WTC11 (cell line): ENCODE measurements around the gene ZNF385A. TPM values are rescaled to one million over a fixed set of nuclear protein-coding genes. Genes with fewer than 3 reads are reported as not detected.

Experiments used
- ATAC-seq: fragments of 200-7000 bp; cut with Tn5 transposase; 2 replicates; pipeline ENCODE4 v1.10.0; 2021; ENCODE audit warnings: mild to moderate bottlenecking, moderate library complexity
- CTCF ChIA-PET: fragments of 300-600 bp; sonication (Branson Sonifier 250); formaldehyde crosslinking; loops from one replicate; lab custom pipeline; 2021; ENCODE audit warnings: antibody characterized with exemption; lab: Charles Lee
- POLR2A ChIA-PET: fragments of 350-600 bp; sonication (Branson Sonifier 250); formaldehyde crosslinking; loops from one replicate; lab custom pipeline; 2021; ENCODE audit warnings: antibody characterized with exemption; lab: Charles Lee
- DNase-seq: peaks from one replicate; pipeline ENCODE4 v3.0.0; 2021; ENCODE audit warnings: low spot score
- H3K27ac Mint-ChIP-seq: 2 replicates; pipeline ENCODE4 v1.8.0; 2021; ENCODE audit warnings: mixed read lengths
- H3K27me3 Mint-ChIP-seq: 2 replicates; pipeline ENCODE4 v1.8.0; 2021; ENCODE audit warnings: low read depth, mild to moderate bottlenecking, moderate library complexity, mixed read lengths
- H3K36me3 Mint-ChIP-seq: 2 replicates; pipeline ENCODE4 v1.8.0; 2021; ENCODE audit warnings: mixed read lengths
- H3K4me1 Mint-ChIP-seq: 2 replicates; pipeline ENCODE4 v1.8.0; 2022; ENCODE audit warnings: mixed read lengths
- H3K4me3 Mint-ChIP-seq: 2 replicates; pipeline ENCODE4 v1.8.0; 2021; ENCODE audit warnings: mild to moderate bottlenecking, moderate library complexity, mixed read lengths
- H3K9me3 Mint-ChIP-seq: 2 replicates; pipeline ENCODE4 v1.8.0; 2021; ENCODE audit warnings: mixed read lengths
- IRF1 ChIP-seq: sonication (generic); formaldehyde crosslinking; IDR thresholded peaks from 2 replicates; pipeline ENCODE4 v1.8.0; 2023; ENCODE audit warnings: missing genetic modification reagents
- JAZF1 ChIP-seq: fragments of 250-450 bp; sonication (Bioruptor Pico); IDR thresholded peaks from 2 replicates; pipeline ENCODE4 v1.9.0; 2021; ENCODE audit warnings: moderate library complexity, mild to moderate bottlenecking, inconsistent platforms
- KAT7 ChIP-seq: sonication (generic); formaldehyde crosslinking; IDR thresholded peaks from 2 replicates; pipeline ENCODE4 v1.8.1; 2023; ENCODE audit warnings: missing genetic modification reagents, mild to moderate bottlenecking, borderline replicate concordance
- NR3C1 ChIP-seq: sonication (generic); formaldehyde crosslinking; conservative IDR thresholded peaks from 2 replicates; pipeline ENCODE4 v1.8.1; 2023; ENCODE audit warnings: low read depth, mild to moderate bottlenecking, missing genetic modification reagents
- TCF7 ChIP-seq: sonication (generic); formaldehyde crosslinking; IDR thresholded peaks from 2 replicates; pipeline ENCODE4 v1.8.0; 2022; ENCODE audit warnings: mild to moderate bottlenecking, low read depth, missing genetic modification reagents, moderate library complexity
- TEAD1 ChIP-seq: sonication (generic); formaldehyde crosslinking; IDR thresholded peaks from 2 replicates; pipeline ENCODE4 v1.8.0; 2022; ENCODE audit warnings: mild to moderate bottlenecking, missing genetic modification reagents
- ZBTB43 ChIP-seq: sonication (generic); formaldehyde crosslinking; IDR thresholded peaks from 2 replicates; pipeline ENCODE4 v1.8.1; 2023; ENCODE audit warnings: mild to moderate bottlenecking, missing genetic modification reagents
- ZNF232 ChIP-seq: sonication (generic); formaldehyde crosslinking; IDR thresholded peaks from 2 replicates; pipeline ENCODE4 v1.8.0; 2022; ENCODE audit warnings: mild to moderate bottlenecking, missing genetic modification reagents
- total RNA-seq: library from RNA; stranded (reverse); gene quantifications from 3 replicates; pipeline ENCODE4 v1.2.3, GENCODE V29; 2021
- TF ChIP-seq, protein P1 (sequence below): sonication (generic); formaldehyde crosslinking; IDR thresholded peaks from 2 replicates; pipeline ENCODE4 v1.8.1; 2022; ENCODE audit warnings: low read depth, mild to moderate bottlenecking, moderate library complexity, missing genetic modification reagents, borderline replicate concordance
- TF ChIP-seq, protein P2 (sequence below): sonication (generic); formaldehyde crosslinking; IDR thresholded peaks from 2 replicates; pipeline ENCODE4 v1.8.1; 2022; ENCODE audit warnings: missing genetic modification reagents, borderline replicate concordance
- TF ChIP-seq, protein P3 (sequence below): sonication (generic); formaldehyde crosslinking; IDR thresholded peaks from 2 replicates; pipeline ENCODE4 v1.8.1; 2023; ENCODE audit warnings: mild to moderate bottlenecking, moderate library complexity, missing genetic modification reagents
- TF ChIP-seq, protein P4 (sequence below): sonication (generic); formaldehyde crosslinking; IDR thresholded peaks from 2 replicates; pipeline ENCODE4 v1.8.0; 2023; ENCODE audit warnings: missing genetic modification reagents, mild to moderate bottlenecking, borderline replicate concordance

Gene ZNF385A
- total RNA-seq, 1 experiment from 2014 or later = 23.5 TPM

DNA sequence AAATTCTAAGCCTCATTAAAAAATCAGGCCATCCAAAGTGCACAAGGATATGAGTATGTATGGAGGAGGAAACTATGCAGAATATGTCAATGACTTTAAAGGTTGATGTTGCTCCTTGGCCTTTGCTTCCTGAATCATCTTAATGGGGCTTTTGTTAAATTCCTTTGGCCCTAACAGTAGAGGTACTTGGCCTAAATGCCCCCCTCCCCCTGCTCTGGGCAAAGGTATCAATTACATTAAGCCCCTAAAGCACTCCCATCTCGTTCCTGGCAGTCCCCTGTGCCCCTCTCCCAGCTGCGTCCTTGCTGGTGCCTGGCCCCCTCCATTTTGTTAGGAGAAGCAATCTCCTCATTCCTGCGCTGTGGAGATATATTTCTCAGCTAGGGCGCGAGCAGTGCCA lies 54.8 kb downstream of the ZNF385A start:
- POLR2A ChIA-PET = interaction anchor here (0.7 kb wide), 1 partner anchor 23 kb away, joined by 3 read pairs; no protein-coding TSS in a partner anchor
- DNase-seq = no peak
- peaks cover 29% of the 10 kb centered on the region for H3K4me1 Mint-ChIP-seq

More for the DNA sequence above, 54.8 kb downstream of the ZNF385A start:
- Mint-ChIP-seq H3K4me3 (no peak overlapping the region), H3K27ac (peak overlapping the region; percentile 61; the same call in 1 of the 2 replicates), H3K36me3 (no peaks in the 10 kb centered on the region), H3K9me3 (no peaks in the 10 kb centered on the region), H3K27me3 (no peaks in the 10 kb centered on the region)
- CTCF ChIA-PET = interaction anchor here (0.8 to 1.6 kb wide), 4 partner anchors 49 to 115 kb away, joined by 4 to 6 read pairs (median 4); no protein-coding TSS in a partner anchor
- no peak for ATAC-seq
- TF ChIP-seq, protein P1, sequence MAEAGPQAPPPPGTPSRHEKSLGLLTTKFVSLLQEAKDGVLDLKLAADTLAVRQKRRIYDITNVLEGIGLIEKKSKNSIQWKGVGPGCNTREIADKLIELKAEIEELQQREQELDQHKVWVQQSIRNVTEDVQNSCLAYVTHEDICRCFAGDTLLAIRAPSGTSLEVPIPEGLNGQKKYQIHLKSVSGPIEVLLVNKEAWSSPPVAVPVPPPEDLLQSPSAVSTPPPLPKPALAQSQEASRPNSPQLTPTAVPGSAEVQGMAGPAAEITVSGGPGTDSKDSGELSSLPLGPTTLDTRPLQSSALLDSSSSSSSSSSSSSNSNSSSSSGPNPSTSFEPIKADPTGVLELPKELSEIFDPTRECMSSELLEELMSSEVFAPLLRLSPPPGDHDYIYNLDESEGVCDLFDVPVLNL (CRISPR knock-in tag) = no peak
- no peak for TF ChIP-seq NR3C1 (CRISPR knock-in tag)
- TF ChIP-seq ZNF232 (CRISPR knock-in tag) = no peak
- no peak for TF ChIP-seq TCF7 (CRISPR knock-in tag)
- TF ChIP-seq, protein P2, sequence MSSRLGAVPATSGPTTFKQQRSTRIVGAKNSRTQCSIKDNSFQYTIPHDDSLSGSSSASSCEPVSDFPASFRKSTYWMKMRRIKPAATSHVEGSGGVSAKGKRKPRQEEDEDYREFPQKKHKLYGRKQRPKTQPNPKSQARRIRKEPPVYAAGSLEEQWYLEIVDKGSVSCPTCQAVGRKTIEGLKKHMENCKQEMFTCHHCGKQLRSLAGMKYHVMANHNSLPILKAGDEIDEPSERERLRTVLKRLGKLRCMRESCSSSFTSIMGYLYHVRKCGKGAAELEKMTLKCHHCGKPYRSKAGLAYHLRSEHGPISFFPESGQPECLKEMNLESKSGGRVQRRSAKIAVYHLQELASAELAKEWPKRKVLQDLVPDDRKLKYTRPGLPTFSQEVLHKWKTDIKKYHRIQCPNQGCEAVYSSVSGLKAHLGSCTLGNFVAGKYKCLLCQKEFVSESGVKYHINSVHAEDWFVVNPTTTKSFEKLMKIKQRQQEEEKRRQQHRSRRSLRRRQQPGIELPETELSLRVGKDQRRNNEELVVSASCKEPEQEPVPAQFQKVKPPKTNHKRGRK (CRISPR knock-in tag) = no peak
- TF ChIP-seq IRF1 = no peak
- TF ChIP-seq, protein P3, sequence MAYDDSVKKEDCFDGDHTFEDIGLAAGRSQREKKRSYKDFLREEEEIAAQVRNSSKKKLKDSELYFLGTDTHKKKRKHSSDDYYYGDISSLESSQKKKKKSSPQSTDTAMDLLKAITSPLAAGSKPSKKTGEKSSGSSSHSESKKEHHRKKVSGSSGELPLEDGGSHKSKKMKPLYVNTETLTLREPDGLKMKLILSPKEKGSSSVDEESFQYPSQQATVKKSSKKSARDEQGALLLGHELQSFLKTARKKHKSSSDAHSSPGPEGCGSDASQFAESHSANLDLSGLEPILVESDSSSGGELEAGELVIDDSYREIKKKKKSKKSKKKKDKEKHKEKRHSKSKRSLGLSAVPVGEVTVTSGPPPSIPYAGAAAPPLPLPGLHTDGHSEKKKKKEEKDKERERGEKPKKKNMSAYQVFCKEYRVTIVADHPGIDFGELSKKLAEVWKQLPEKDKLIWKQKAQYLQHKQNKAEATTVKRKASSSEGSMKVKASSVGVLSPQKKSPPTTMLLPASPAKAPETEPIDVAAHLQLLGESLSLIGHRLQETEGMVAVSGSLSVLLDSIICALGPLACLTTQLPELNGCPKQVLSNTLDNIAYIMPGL (CRISPR knock-in tag) = no peak
- TF ChIP-seq ZBTB43 = no peak
- no peak for TF ChIP-seq KAT7 (CRISPR knock-in tag)
- TF ChIP-seq TEAD1 (CRISPR knock-in tag) = no peak
- TF ChIP-seq, protein P4, sequence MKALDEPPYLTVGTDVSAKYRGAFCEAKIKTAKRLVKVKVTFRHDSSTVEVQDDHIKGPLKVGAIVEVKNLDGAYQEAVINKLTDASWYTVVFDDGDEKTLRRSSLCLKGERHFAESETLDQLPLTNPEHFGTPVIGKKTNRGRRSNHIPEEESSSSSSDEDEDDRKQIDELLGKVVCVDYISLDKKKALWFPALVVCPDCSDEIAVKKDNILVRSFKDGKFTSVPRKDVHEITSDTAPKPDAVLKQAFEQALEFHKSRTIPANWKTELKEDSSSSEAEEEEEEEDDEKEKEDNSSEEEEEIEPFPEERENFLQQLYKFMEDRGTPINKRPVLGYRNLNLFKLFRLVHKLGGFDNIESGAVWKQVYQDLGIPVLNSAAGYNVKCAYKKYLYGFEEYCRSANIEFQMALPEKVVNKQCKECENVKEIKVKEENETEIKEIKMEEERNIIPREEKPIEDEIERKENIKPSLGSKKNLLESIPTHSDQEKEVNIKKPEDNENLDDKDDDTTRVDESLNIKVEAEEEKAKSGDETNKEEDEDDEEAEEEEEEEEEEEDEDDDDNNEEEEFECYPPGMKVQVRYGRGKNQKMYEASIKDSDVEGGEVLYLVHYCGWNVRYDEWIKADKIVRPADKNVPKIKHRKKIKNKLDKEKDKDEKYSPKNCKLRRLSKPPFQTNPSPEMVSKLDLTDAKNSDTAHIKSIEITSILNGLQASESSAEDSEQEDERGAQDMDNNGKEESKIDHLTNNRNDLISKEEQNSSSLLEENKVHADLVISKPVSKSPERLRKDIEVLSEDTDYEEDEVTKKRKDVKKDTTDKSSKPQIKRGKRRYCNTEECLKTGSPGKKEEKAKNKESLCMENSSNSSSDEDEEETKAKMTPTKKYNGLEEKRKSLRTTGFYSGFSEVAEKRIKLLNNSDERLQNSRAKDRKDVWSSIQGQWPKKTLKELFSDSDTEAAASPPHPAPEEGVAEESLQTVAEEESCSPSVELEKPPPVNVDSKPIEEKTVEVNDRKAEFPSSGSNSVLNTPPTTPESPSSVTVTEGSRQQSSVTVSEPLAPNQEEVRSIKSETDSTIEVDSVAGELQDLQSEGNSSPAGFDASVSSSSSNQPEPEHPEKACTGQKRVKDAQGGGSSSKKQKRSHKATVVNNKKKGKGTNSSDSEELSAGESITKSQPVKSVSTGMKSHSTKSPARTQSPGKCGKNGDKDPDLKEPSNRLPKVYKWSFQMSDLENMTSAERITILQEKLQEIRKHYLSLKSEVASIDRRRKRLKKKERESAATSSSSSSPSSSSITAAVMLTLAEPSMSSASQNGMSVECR (CRISPR knock-in tag) = no peak
- no peak for TF ChIP-seq JAZF1 (CRISPR knock-in tag)
